Kidney epithelial cell (primary cell): ENCODE measurements around the gene KDM2B. TPM values are rescaled to one million over a fixed set of nuclear protein-coding genes. Genes with fewer than 3 reads are reported as not detected.

Source experiments
- DNase-seq: peaks from one replicate; pipeline ENCODE4 v3.0.0-alpha.2; 2010; ENCODE audit warnings: low read depth
- H3K27me3 ChIP-seq: 2 replicates; pipeline ENCODE4 v1.6.0; 2011; ENCODE audit warnings: low read length; ENCODE audit not compliant: control insufficient read depth, insufficient read depth
- H3K36me3 ChIP-seq: 2 replicates; pipeline ENCODE4 v1.5.1; 2011; ENCODE audit warnings: low read length; ENCODE audit not compliant: control insufficient read depth, insufficient read depth
- H3K4me3 ChIP-seq: 2 replicates; pipeline ENCODE4 v1.5.1; 2011; ENCODE audit warnings: low read depth, mild to moderate bottlenecking, control low read depth, low read length
- total RNA-seq: library from RNA; depleted of rRNA; stranded (reverse); fragments of >200 nt; gene quantifications from 2 replicates; pipeline ENCODE4 v1.2.3, GENCODE V29; 2015
- TF ChIP-seq, protein P1 (sequence below): IDR thresholded peaks from 2 replicates; pipeline ENCODE4 v1.5.1; 2011; ENCODE audit warnings: mild to moderate bottlenecking, moderate library complexity, low read length, control low read depth, inconsistent platforms; ENCODE audit not compliant: insufficient read depth, poor library complexity, severe bottlenecking

The KDM2B gene
- total RNA-seq, 1 donor from 2014 or later = 34.7 TPM

DNA sequence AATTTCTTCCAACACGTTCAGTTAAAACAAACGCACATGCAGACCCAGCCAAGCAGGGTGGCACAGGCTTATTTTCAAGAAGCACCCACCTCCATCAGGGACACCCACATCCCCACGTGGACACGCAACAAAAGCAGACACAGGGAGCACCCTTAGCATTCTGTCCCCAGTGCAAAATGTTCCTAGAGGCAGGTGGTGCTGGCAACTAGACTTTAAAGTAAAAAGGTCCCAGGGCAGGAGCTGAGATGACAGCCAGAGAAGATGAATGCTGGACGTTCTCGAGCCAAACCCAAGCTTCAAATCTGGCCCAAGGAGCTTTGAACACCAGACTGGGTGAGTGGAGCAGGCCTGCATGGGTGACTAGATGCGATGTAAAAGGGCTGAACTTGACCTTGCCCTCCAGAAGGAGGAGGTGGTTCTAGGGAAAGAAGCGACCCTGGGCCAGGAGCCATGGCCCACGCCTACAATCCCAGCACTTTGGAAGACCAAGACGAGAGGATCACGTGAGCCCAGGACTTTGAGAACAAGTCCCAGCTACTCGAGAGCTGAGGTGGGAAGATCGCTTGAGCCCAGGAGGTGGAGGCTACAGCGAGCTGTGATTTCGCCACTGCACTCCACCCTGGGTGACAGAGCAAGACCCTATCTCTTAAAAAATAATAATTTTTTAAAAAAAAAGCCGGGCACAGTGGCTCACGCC lies 47.3 kb downstream of the KDM2B start:
- Histone ChIP-seq H3K36me3 (peaks cover 2% of the 10 kb centered on the region), H3K4me3 (no peak overlapping the region), H3K27me3 (peaks cover 2% of the 10 kb centered on the region)
- no peak for DNase-seq
- TF ChIP-seq, protein P1, sequence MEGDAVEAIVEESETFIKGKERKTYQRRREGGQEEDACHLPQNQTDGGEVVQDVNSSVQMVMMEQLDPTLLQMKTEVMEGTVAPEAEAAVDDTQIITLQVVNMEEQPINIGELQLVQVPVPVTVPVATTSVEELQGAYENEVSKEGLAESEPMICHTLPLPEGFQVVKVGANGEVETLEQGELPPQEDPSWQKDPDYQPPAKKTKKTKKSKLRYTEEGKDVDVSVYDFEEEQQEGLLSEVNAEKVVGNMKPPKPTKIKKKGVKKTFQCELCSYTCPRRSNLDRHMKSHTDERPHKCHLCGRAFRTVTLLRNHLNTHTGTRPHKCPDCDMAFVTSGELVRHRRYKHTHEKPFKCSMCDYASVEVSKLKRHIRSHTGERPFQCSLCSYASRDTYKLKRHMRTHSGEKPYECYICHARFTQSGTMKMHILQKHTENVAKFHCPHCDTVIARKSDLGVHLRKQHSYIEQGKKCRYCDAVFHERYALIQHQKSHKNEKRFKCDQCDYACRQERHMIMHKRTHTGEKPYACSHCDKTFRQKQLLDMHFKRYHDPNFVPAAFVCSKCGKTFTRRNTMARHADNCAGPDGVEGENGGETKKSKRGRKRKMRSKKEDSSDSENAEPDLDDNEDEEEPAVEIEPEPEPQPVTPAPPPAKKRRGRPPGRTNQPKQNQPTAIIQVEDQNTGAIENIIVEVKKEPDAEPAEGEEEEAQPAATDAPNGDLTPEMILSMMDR = no peak

DNA sequence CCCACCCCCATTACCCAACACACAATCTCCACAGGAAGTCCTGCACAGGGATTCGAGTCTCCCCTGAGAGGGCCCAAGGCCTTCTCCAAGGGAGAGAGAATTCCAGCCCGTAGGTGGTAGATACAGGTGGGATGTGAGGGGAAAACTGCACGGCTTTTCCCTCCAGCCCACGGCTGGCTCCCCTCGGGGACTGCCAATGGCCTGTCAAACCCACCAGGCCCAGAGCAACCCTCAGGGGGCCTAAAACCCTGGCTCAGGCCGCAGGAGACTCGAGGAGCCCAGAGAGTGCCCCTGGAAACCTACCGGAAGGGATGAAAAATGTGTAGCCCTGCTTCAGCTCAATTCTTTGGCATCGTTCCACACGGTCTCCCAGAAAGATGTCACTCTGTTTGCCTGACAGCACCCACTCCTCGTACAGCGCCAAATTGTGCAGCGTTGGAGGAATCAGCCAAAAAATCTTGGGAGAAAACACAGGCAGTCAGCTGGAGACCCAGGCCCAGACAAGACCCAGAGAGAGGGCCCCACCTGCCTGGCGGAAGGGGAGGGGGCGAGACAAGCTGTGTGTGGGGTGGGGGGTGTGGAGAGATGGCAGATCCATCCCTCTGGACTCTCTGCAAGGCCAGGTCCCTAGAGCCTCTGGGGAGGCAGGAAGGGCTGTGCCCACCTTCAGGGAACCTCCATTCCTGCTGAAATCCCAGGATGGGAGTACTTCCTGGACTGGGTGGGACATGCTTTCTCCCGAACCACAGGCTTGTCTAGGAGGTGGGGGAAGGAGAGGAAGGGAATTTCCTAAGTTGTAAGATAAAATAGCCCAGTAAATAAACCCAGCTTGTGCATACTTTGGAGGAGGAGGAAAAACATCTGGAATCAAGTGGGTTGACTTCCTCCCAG lies 48.1 kb downstream of the KDM2B start:
- DNase-seq = no peak
- Histone ChIP-seq H3K27me3 (peaks cover 2% of the 10 kb centered on the region), H3K4me3 (no peak overlapping the region), H3K36me3 (peaks cover 2% of the 10 kb centered on the region)
- TF ChIP-seq, protein P1 = no peak

DNA sequence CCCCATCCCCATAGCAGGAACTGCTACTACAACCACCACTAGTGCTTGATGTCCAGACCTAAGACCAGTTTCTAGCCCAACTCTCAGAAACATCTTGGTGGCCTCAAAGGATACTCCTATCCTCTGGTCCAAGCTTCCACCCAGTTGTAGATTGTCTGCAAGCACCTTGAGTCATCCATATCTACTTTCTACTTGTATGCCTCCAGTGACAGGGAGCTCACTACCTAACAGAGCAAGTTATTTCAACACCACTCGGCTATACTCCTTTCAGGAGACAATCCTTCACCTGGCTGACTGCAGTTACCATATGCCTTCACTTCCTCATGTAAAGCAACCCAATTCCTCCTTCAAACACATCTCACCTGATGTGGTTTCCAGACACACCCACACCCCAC lies 49.5 kb downstream of the KDM2B start:
- no peak overlapping the region for H3K4me3 ChIP-seq
- DNase-seq = no peak
- peaks cover 2% of the 10 kb centered on the region for H3K36me3 ChIP-seq
- TF ChIP-seq, protein P1 = no peak
- peaks cover 2% of the 10 kb centered on the region for H3K27me3 ChIP-seq

DNA sequence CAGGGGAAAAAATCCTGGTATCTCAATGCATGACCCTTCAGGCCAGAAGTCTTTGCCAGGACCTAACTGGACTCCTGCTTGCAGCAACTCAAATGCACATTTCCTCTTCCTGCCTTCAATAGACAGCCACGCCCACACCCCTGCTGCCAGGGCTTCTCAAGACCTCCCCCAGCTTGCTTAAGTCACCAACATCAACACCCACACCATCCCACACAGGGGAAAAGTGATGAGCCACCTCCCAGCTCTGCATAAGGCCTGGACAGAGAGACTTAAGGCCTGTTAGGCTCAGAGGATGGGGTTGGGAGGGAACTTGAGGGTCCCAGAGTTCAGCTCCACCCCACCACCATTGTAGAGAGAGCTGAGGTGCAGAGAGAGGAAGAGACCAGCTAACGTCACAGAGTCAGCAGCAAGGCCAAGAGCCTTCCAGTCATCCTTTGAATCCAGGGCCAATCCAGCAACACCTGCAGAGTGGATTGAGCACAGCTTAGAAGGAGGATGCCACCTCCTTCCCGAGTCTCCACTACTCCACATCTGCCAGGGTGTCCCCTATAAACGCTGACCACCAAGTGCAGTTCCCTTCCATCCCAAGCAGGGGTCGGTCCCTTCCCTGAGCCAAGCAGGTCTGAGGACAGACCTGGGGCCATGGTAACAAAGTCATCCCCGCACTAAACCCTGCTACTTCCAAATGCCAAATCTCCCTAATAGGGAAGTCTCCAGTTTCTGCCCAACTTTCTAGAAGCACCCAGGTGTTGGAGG lies 50.0 kb downstream of the KDM2B start:
- Histone ChIP-seq H3K27me3 (no peaks in the 10 kb centered on the region), H3K4me3 (no peak overlapping the region), H3K36me3 (peaks cover 2% of the 10 kb centered on the region)
- peak; percentile 37 for DNase-seq
- TF ChIP-seq, protein P1 = no peak

DNA sequence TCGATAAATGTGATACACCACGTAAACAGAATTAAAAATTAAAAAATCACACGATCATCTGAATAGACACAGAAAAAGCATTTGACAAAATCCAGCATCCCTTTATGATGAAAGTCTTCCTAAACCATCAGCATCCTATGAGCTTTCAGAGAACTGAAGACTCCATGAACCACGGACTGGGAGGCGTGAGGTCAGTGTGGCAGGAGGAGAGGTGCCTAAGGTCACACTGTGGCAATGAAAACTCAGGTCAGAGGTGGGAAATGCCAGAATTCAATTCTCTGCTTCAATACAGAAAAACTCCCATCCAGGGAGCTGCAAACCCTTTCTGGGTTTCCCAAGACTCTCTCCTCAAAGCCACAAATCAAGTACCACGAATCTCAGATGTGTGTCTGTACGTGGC lies 51.6 kb downstream of the KDM2B start:
- Histone ChIP-seq H3K4me3 (no peak overlapping the region), H3K27me3 (no peaks in the 10 kb centered on the region), H3K36me3 (peaks cover 2% of the 10 kb centered on the region)
- DNase-seq = no peak
- TF ChIP-seq, protein P1 = no peak
